ENCODE measurements around the gene PNLIPRP1.

Gene PNLIPRP1

GRCh38 chr10:116590590-116591444 lies at the start of gene PNLIPRP1:
TSS of gene PNLIPRP1 (plus strand) at chr10:116590959. CDS start at chr10:116591130, 171 bp downstream.
- DNase-seq = no peak

GRCh38 chr10:116542007-116542677 lies 48.6 kb upstream of the PNLIPRP1 start:
- DNase-seq = no peak

GRCh38 chr10:116545122-116545521 lies 45.6 kb upstream of the PNLIPRP1 start:
- DNase-seq = no peak

GRCh38 chr10:116545756-116546155 lies 45.0 kb upstream of the PNLIPRP1 start, which contains the start of gene PNLIP:
TSS of gene PNLIP (plus strand) at chr10:116545931. CDS start at chr10:116546093, 162 bp downstream.
- no peak for DNase-seq

- DNase-seq = no peak
These were observed 42.5 kb upstream of the PNLIPRP1 start for GRCh38 chr10:116548301-116548700.

GRCh38 chr10:116553378-116553980 lies 37.3 kb upstream of the PNLIPRP1 start:
- DNase-seq = no peak

- no peak for DNase-seq
These were observed 36.1 kb upstream of the PNLIPRP1 start for GRCh38 chr10:116554628-116555027.

GRCh38 chr10:116555880-116556279 lies 34.9 kb upstream of the PNLIPRP1 start:
- no peak for DNase-seq

- DNase-seq = no peak
These were observed 33.4 kb upstream of the PNLIPRP1 start for GRCh38 chr10:116557305-116557880.

GRCh38 chr10:116565534-116565933 lies 25.2 kb upstream of the PNLIPRP1 start:
- no peak for DNase-seq

GRCh38 chr10:116566932-116567331 lies 23.8 kb upstream of the PNLIPRP1 start:
- no peak for DNase-seq

GRCh38 chr10:116567335-116567734 lies 23.4 kb upstream of the PNLIPRP1 start:
- no peak for DNase-seq

- DNase-seq = no peak
These were observed 16.0 kb upstream of the PNLIPRP1 start for GRCh38 chr10:116574797-116575196.

GRCh38 chr10:116587878-116588591 lies 2.7 kb upstream of the PNLIPRP1 start:
- DNase-seq = no peak

GRCh38 chr10:116588995-116589394 lies 1.8 kb upstream of the PNLIPRP1 start:
- DNase-seq = no peak

GRCh38 chr10:116589926-116590325 lies 833 bp upstream of the PNLIPRP1 start:
- no peak for DNase-seq

- no peak for DNase-seq
These were observed 2.5 kb downstream of the PNLIPRP1 start for GRCh38 chr10:116593139-116593740.

- no peak for DNase-seq
These were observed 3.8 kb downstream of the PNLIPRP1 start for GRCh38 chr10:116594525-116595035.

- DNase-seq = no peak
These were observed 5.3 kb downstream of the PNLIPRP1 start for GRCh38 chr10:116596062-116596461.

- DNase-seq = no peak
These were observed 6.8 kb downstream of the PNLIPRP1 start for GRCh38 chr10:116597543-116597942.

- DNase-seq = no peak
These were observed 7.6 kb downstream of the PNLIPRP1 start for GRCh38 chr10:116598329-116598728.

GRCh38 chr10:116599991-116600390 lies 9.2 kb downstream of the PNLIPRP1 start:
- no peak for DNase-seq
